H9 (cell line): Measurements from ENCODE around the gene CFAP46. TPM values are rescaled to one million over a fixed set of nuclear protein-coding genes. Genes with fewer than 3 reads are reported as not detected.

Experiments
- DNase-seq: peaks from one replicate; pipeline ENCODE4 v3.0.0-alpha.2; 2017
- H2AFZ ChIP-seq: one replicate; pipeline ENCODE4 v1.6.1; 2013; ENCODE audit warnings: mild to moderate bottlenecking, low read length, control low read depth, moderate library complexity
- H2AK5ac ChIP-seq: 2 replicates; pipeline ENCODE4 v1.6.1; 2013; ENCODE audit warnings: low read length, control low read depth, mixed read lengths; ENCODE audit not compliant: insufficient read length
- H2BK120ac ChIP-seq: one replicate; pipeline ENCODE4 v1.6.1; 2013; ENCODE audit warnings: low read depth, mild to moderate bottlenecking, low read length, control low read depth, inconsistent platforms; ENCODE audit not compliant: poor library complexity, severe bottlenecking
- H2BK12ac ChIP-seq: 2 replicates; pipeline ENCODE4 v1.6.1; 2013; ENCODE audit warnings: low read length, control low read depth, mixed read lengths, low read depth; ENCODE audit not compliant: insufficient read length
- H2BK15ac ChIP-seq: 2 replicates; pipeline ENCODE4 v1.6.1; 2013; ENCODE audit warnings: low read depth, low read length, control low read depth
- H2BK20ac ChIP-seq: one replicate; pipeline ENCODE4 v1.6.1; 2013; ENCODE audit warnings: low read depth, mild to moderate bottlenecking, low read length, control low read depth, inconsistent platforms; ENCODE audit not compliant: poor library complexity, severe bottlenecking
- H2BK5ac ChIP-seq: 2 replicates; pipeline ENCODE4 v1.6.1; 2013; ENCODE audit warnings: low read length, control low read depth, mixed read lengths; ENCODE audit not compliant: insufficient read length
- H3K14ac ChIP-seq: 2 replicates; pipeline ENCODE4 v1.6.1; 2013; ENCODE audit warnings: low read length, control low read depth; ENCODE audit not compliant: insufficient read depth
- H3K18ac ChIP-seq: 2 replicates; pipeline ENCODE4 v1.6.1; 2013; ENCODE audit warnings: low read depth, mild to moderate bottlenecking, mixed read lengths, low read length, control low read depth; ENCODE audit not compliant: insufficient read length
- H3K23ac ChIP-seq: 2 replicates; pipeline ENCODE4 v1.6.1; 2013; ENCODE audit warnings: low read length, control low read depth, mixed read lengths, low read depth; ENCODE audit not compliant: insufficient read length
- H3K23me2 ChIP-seq: 2 replicates; pipeline ENCODE4 v1.6.1; 2013; ENCODE audit warnings: low read depth, mild to moderate bottlenecking, mixed read lengths, low read length, control low read depth; ENCODE audit not compliant: insufficient read length, poor library complexity, severe bottlenecking
- H3K27ac ChIP-seq: 2 replicates; pipeline ENCODE4 v1.5.1; 2013; ENCODE audit warnings: low read length, control low read depth, mixed read lengths, low read depth; ENCODE audit not compliant: insufficient read length
- H3K27me3 ChIP-seq: 2 replicates; pipeline ENCODE4 v1.6.1; 2013; ENCODE audit warnings: low read length, control low read depth, inconsistent platforms; ENCODE audit not compliant: insufficient read depth
- H3K4ac ChIP-seq: 2 replicates; pipeline ENCODE4 v1.6.1; 2013; ENCODE audit warnings: low read depth, mild to moderate bottlenecking, control low read depth, inconsistent platforms, low read length, moderate library complexity
- H3K4me1 ChIP-seq: 2 replicates; pipeline ENCODE4 v1.6.1; 2013; ENCODE audit warnings: low read length, control low read depth, inconsistent platforms; ENCODE audit not compliant: insufficient read depth
- H3K4me2 ChIP-seq: 2 replicates; pipeline ENCODE4 v1.6.1; 2013; ENCODE audit warnings: low read length, control low read depth, mixed read lengths; ENCODE audit not compliant: insufficient read length, insufficient read depth
- H3K56ac ChIP-seq: 2 replicates; pipeline ENCODE4 v1.6.1; 2013; ENCODE audit warnings: low read depth, mild to moderate bottlenecking, mixed read lengths, low read length, control low read depth; ENCODE audit not compliant: insufficient read length
- H3K79me1 ChIP-seq: 2 replicates; pipeline ENCODE4 v1.6.1; 2013; ENCODE audit warnings: low read depth, mild to moderate bottlenecking, moderate library complexity, low read length, control low read depth, inconsistent platforms; ENCODE audit not compliant: insufficient read depth, poor library complexity, severe bottlenecking
- H3K79me2 ChIP-seq: 2 replicates; pipeline ENCODE4 v1.6.1; 2013; ENCODE audit warnings: low read length, control low read depth, inconsistent platforms; ENCODE audit not compliant: insufficient read depth
- H3K9ac ChIP-seq: 2 replicates; pipeline ENCODE4 v1.6.1; 2013; ENCODE audit warnings: low read length, control low read depth, mixed read lengths; ENCODE audit not compliant: insufficient read length; ENCODE audit errors: extremely low read depth
- H3K9me3 ChIP-seq: one replicate; pipeline ENCODE4 v1.6.1; 2013; ENCODE audit warnings: low read depth, low read length, inconsistent platforms; ENCODE audit not compliant: control insufficient read depth
- H3T11ph ChIP-seq: one replicate; pipeline ENCODE4 v1.6.1; 2013; ENCODE audit warnings: mild to moderate bottlenecking, low read length, control low read depth, inconsistent platforms
- H4K20me1 ChIP-seq: one replicate; pipeline ENCODE4 v1.6.1; 2013; ENCODE audit not compliant: control insufficient read depth, insufficient read length, insufficient read depth
- H4K5ac ChIP-seq: 2 replicates; pipeline ENCODE4 v1.6.1; 2013; ENCODE audit warnings: low read depth, mild to moderate bottlenecking, mixed read lengths, low read length, control low read depth; ENCODE audit not compliant: insufficient read length
- H4K8ac ChIP-seq: replicated peaks from 2 replicates; pipeline ENCODE4 v1.6.1; 2013; ENCODE audit warnings: low read length, control low read depth, mixed read lengths, low read depth; ENCODE audit not compliant: insufficient read length
- H4K91ac ChIP-seq: 2 replicates; pipeline ENCODE4 v1.6.1; 2013; ENCODE audit warnings: low read depth, mild to moderate bottlenecking, moderate library complexity, mixed read lengths, low read length, control low read depth; ENCODE audit not compliant: insufficient read length
- H3K27ac Mint-ChIP-seq, 3 experiments: 2 replicates in 2 of 3; 3 replicates in 1 of 3; pipeline ENCODE4 v1.8.0; 2020 to 2021; ENCODE audit warnings: mixed read lengths in 3 of 3, mild to moderate bottlenecking in 1 of 3, moderate library complexity in 1 of 3
- H3K27me3 Mint-ChIP-seq: 2 replicates; pipeline ENCODE4 v1.8.0; 2021; ENCODE audit warnings: low read depth, mild to moderate bottlenecking, moderate library complexity, mixed read lengths
- H3K36me3 Mint-ChIP-seq, 3 experiments: 2 replicates in 2 of 3; 3 replicates in 1 of 3; pipeline ENCODE4 v1.8.0; 2020 to 2021; ENCODE audit warnings: low read depth in 3 of 3, mixed read lengths in 3 of 3; ENCODE audit not compliant: insufficient read depth in 1 of 3
- H3K4me1 Mint-ChIP-seq, 2 experiments: 2 replicates each; pipeline ENCODE4 v1.8.0; 2020; ENCODE audit warnings: mixed read lengths in 2 of 2
- H3K4me3 Mint-ChIP-seq, 2 experiments: 2 replicates in 1 of 2; 3 replicates in 1 of 2; pipeline ENCODE4 v1.8.0; 2020 to 2021; ENCODE audit warnings: mild to moderate bottlenecking in 2 of 2, mixed read lengths in 2 of 2, moderate library complexity in 1 of 2
- H3K9me3 Mint-ChIP-seq, 2 experiments: 2 replicates in 1 of 2; 3 replicates in 1 of 2; pipeline ENCODE4 v1.8.0; 2020; ENCODE audit warnings: mild to moderate bottlenecking in 2 of 2, mixed read lengths in 2 of 2, moderate library complexity in 1 of 2
- WGBS: extraction: QIAGEN DNeasy Blood & Tissue Kit; methylation state at CpG from one replicate; pipeline ENCODE4 v1.1.7; 2013; ENCODE audit warnings: missing lambda C conversion rate, low lambda C conversion rate, mixed read lengths; ENCODE audit not compliant: insufficient read length; ENCODE audit errors: extremely low coverage; 5-methylcytosine and 5-hydroxymethylcytosine counted together
- total RNA-seq: library from RNA; stranded (reverse); gene quantifications from 2 replicates; pipeline ENCODE4 v1.2.1, GENCODE V29; 2021
- TF ChIP-seq, protein P1 (sequence below): fragments of 200-600 bp; sonication (generic); conservative IDR thresholded peaks from 3 replicates; pipeline ENCODE4 v1.8.0; 2021; ENCODE audit warnings: antibody characterized with exemption, mild to moderate bottlenecking

CFAP46 gene
- total RNA-seq, 1 experiment from 2014 or later: 3.1 TPM

GRCh38 chr10:132828681-132829080 lies 113.7 kb downstream of the CFAP46 start:
- Histone ChIP-seq H2BK20ac (no peak overlapping the region), H3K27me3 (no peaks in the 10 kb centered on the region), H3K23ac (no peak overlapping the region), H3T11ph (no peak overlapping the region), H3K4me2 (no peak overlapping the region), H3K56ac (no peak overlapping the region), H3K9ac (no peak overlapping the region), H2BK120ac (no peak overlapping the region), H3K79me2 (no peaks in the 10 kb centered on the region), H3K4ac (no peak overlapping the region), H2AK5ac (no peak overlapping the region), H3K9me3 (peaks cover 8% of the 10 kb centered on the region), H3K23me2 (no peaks in the 10 kb centered on the region), H3K18ac (no peak overlapping the region), H4K91ac (no peak overlapping the region), H2AFZ (no peak overlapping the region), H3K27ac (no peak overlapping the region), H3K14ac (no peak overlapping the region), H4K5ac (no peak overlapping the region), H4K8ac (no peak overlapping the region), H2BK15ac (no peak overlapping the region), H3K4me1 (no peaks in the 10 kb centered on the region), H2BK5ac (no peak overlapping the region), H2BK12ac (no peak overlapping the region), H4K20me1 (no peaks in the 10 kb centered on the region), H3K79me1 (no peaks in the 10 kb centered on the region)
- Mint-ChIP-seq H3K4me3 (no peak overlapping the region), H3K4me1 (no peaks in the 10 kb centered on the region), H3K9me3 (peaks cover 16 to 31% of the 10 kb centered on the region in 2 experiments), H3K27ac (no peak overlapping the region), H3K36me3 (peaks cover 0 to 6% (median 3%) of the 10 kb centered on the region in 3 experiments; a peak in 6 of 7 replicates), H3K27me3 (peaks cover 16% of the 10 kb centered on the region)
- DNase-seq: peak; percentile 18
- TF ChIP-seq, protein P1, sequence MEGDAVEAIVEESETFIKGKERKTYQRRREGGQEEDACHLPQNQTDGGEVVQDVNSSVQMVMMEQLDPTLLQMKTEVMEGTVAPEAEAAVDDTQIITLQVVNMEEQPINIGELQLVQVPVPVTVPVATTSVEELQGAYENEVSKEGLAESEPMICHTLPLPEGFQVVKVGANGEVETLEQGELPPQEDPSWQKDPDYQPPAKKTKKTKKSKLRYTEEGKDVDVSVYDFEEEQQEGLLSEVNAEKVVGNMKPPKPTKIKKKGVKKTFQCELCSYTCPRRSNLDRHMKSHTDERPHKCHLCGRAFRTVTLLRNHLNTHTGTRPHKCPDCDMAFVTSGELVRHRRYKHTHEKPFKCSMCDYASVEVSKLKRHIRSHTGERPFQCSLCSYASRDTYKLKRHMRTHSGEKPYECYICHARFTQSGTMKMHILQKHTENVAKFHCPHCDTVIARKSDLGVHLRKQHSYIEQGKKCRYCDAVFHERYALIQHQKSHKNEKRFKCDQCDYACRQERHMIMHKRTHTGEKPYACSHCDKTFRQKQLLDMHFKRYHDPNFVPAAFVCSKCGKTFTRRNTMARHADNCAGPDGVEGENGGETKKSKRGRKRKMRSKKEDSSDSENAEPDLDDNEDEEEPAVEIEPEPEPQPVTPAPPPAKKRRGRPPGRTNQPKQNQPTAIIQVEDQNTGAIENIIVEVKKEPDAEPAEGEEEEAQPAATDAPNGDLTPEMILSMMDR: no peak
- no CpG with 5 or more reads among the region's 20 CpGs for WGBS
